ENCODE data around the gene ADCY5.

DNA sequence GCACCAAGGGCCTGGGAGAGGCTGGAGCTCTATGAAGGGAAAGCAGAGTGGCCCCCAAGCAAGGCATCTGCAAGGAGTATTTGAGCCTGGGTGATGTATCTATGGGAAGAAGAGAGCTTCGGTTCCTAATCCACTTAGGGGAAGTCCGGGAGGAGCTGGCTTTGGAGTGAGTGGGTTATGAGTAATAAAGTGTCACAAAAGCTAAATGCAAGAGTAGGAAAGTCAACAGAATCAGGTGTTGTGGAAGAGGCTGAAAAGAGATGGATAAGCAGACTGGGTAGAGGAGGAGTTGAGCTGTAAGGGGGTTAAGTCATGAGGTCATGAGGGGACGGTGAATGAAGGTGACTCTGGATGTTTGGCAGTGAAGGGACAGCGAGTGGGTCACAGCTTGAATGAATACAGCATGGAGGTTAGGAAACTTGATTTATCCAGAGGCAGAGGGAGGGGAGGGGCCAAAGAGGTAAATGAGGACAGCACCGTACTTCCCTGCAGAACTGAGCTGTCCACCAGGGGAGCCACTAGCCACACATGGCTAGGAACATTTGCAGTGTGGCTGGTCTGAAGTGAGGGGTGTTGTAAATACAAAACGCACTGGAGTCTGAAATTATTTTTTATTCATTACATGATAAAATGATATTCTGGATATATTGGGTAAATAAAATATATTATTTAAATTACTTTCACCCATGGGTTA, 83.3 kb downstream of the ADCY5 start:
- TF ChIP-seq EZH2 (IDR thresholded peaks at IDR 0.05; ENCODE audit: borderline replicate concordance, low read length) (no peak), CTCF (IDR thresholded peaks at IDR 0.05; ENCODE audit: low read length) (no peak; the same call in 1 of the 2 replicates)

Measured in OCI-LY1 (cell line).